NB4 (cell line): ENCODE results near the gene AGTPBP1.

ENCODE experiments used
- DNase-seq: peaks from one replicate; pipeline ENCODE4 v3.0.0; 2010; ENCODE audit warnings: low read depth
- H3K4me3 ChIP-seq: one replicate; pipeline ENCODE4 v1.5.1; 2011; ENCODE audit warnings: mild to moderate bottlenecking, low read depth, low read length, moderate library complexity
- MYC ChIP-seq: IDR thresholded peaks from 2 replicates; pipeline ENCODE4 v1.6.1; 2011; ENCODE audit warnings: low read depth, low read length
- POLR2A ChIP-seq: IDR thresholded peaks from 2 replicates; pipeline ENCODE4 v1.6.1; 2011; ENCODE audit warnings: mild to moderate bottlenecking; ENCODE audit not compliant: insufficient read length; ENCODE audit errors: extremely low read depth
- TF ChIP-seq, protein P1 (sequence below): IDR thresholded peaks from one replicate; pipeline ENCODE4 v1.5.1; 2012; ENCODE audit warnings: low read depth, low read length
- TF ChIP-seq, protein P2 (sequence below): IDR thresholded peaks from 2 replicates; pipeline ENCODE4 v1.6.1; 2011; ENCODE audit warnings: low read depth, low read length

AGTPBP1 gene

DNA sequence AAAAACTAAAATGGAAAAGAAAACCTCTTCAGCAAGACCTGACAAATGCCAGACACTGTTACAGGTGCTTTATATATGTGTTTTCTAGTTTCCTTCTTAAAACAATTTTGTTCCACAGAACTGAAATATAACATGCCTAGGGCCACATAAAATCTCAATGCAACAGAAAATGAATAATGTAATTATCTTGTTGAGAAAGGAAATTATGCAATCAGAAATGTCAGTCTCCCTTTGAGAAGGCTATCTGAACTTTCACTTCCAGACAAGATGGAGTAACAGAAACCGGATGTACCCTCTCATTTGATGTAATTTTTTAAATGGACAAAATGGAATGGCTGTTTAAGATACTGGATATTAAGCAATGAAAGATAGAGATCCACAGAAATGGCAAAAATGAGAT is 79.2 kb downstream of the AGTPBP1 start:
- no peak overlapping the region for H3K4me3 ChIP-seq
- peak; percentile 4 for DNase-seq
- TF ChIP-seq, protein P1, sequence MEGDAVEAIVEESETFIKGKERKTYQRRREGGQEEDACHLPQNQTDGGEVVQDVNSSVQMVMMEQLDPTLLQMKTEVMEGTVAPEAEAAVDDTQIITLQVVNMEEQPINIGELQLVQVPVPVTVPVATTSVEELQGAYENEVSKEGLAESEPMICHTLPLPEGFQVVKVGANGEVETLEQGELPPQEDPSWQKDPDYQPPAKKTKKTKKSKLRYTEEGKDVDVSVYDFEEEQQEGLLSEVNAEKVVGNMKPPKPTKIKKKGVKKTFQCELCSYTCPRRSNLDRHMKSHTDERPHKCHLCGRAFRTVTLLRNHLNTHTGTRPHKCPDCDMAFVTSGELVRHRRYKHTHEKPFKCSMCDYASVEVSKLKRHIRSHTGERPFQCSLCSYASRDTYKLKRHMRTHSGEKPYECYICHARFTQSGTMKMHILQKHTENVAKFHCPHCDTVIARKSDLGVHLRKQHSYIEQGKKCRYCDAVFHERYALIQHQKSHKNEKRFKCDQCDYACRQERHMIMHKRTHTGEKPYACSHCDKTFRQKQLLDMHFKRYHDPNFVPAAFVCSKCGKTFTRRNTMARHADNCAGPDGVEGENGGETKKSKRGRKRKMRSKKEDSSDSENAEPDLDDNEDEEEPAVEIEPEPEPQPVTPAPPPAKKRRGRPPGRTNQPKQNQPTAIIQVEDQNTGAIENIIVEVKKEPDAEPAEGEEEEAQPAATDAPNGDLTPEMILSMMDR = no peak
- TF ChIP-seq MYC (no peak), POLR2A (no peak)
- TF ChIP-seq, protein P2, sequence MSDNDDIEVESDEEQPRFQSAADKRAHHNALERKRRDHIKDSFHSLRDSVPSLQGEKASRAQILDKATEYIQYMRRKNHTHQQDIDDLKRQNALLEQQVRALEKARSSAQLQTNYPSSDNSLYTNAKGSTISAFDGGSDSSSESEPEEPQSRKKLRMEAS = no peak

DNA sequence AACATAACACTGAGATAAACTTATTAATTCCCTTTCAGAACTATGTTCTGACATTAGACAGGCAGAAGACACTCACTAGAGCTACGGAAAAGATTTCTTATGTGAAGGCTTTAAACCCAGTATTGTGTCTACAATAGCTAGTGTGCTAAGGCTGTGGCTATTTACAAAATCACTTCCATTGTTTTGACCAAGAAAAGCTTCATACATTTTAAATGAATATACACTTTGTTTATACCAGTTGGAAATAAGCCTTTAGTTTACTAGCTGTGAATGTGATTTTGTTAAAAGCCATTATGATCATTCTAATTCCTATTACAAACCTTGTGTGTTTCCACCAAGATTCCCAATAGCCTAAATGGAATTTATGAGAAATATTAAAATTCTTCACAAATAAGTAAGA is 83.0 kb downstream of the AGTPBP1 start:
- no peak for DNase-seq
- no peak overlapping the region for H3K4me3 ChIP-seq
- TF ChIP-seq, protein P2 = no peak
- TF ChIP-seq MYC = no peak
- no peak for TF ChIP-seq POLR2A
- TF ChIP-seq, protein P1 = no peak

DNA sequence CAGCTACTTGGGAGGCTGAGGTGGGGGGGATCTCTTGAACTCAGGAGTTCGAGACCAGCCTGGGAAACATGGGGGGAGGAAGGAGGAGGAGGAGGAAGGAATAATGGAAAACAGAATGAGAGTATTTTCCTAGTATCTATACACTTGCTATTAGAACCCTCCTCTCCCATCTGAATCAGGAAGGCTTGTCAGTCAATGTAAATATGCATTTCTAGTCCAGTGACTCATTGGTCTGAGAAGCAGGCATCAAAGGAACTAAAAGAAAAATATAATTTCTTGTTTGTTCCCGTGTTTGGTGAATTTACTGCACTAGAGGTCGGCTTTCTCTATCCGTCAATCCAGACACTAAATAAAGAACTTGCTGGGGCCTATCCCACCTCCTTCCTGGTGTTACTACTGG is 88.6 kb downstream of the AGTPBP1 start:
- H3K4me3 ChIP-seq = no peak overlapping the region
- TF ChIP-seq, protein P2 = no peak
- TF ChIP-seq MYC (no peak), POLR2A (no peak)
- DNase-seq = no peak

DNA sequence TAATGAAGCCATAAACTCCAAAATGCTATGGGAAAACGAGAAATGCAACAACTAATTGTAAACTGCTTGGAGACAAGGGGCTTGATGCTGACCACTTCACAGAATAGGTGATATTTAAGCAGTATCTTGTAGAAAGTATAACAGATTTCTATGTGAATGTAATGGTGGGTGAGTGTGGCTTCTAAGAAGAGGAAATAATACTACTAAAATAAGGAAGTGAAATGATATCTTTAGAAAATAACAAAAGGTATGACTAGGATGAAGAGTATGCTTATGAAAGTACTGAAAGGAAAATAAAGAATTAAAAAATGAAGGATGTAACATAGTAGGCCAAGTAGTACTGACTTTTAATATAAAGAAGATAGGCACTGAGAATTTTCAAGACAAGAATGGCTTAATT is 94.2 kb downstream of the AGTPBP1 start:
- H3K4me3 ChIP-seq = no peak overlapping the region
- TF ChIP-seq, protein P2 = no peak
- TF ChIP-seq POLR2A (no peak), MYC (no peak)
- TF ChIP-seq, protein P1 = no peak

DNA sequence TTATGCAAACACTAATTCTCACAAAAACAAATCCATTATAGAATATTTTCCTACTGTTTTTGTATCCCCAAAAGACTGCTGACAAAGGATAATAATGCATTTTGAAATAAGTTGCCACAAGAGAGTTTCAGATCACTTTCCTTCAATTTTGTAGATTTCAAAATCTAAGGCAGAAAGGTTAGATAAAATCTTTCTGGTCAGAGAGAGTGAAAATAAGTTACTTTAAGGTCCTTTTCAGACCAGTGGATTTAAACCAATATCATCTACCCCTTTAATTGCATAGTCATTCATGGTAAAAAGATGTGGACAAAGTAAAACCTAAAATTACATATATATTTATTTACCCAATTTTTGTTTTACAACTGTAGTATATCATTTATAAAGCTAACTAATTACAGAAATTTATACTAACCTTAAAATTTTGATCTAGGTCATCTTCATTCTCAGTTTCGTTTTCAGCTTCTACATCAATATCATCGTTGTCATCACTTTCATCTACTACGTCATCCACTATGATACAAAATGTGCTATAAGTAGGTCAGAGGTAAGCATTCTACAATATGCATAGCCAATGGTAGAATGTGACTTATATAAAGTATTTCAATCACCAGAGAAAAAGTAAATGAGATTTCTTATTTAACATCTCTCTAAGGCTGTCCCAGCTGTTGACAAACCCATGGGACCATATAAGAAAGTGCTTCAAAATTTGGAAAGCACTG is 95.7 kb downstream of the AGTPBP1 start:
- no peak for DNase-seq
- H3K4me3 ChIP-seq = no peak overlapping the region
- no peak for TF ChIP-seq POLR2A

More for the DNA sequence above, 94.2 kb downstream of the AGTPBP1 start:
- peak; percentile 3 for DNase-seq

DNA sequence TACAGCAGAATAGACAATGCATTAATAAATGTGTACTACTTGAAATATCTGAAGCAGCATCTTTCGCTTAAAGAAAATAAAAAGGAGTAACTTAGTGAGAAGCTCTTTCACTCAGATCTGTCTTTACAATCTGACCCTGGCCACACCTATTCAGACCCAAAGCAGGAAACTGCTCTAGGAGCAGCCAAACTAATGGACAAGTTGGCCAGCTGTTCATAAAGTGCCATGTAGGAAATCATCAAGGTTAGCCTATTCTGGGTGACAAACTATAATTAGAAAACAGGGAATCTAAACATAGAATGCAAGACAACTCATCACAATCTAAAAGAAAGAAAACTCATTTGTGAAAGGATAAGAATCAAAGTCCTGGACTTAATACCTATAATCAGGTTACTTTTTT is 101.3 kb downstream of the AGTPBP1 start:
- no peak overlapping the region for H3K4me3 ChIP-seq
- no peak for DNase-seq
- no peak for TF ChIP-seq POLR2A
- TF ChIP-seq, protein P1 = no peak
- TF ChIP-seq MYC = no peak
- TF ChIP-seq, protein P2 = no peak
